Cardiac atrium fibroblast (primary cell): ENCODE results near the gene CTNNA1. TPM values are rescaled to one million over a fixed set of nuclear protein-coding genes. Genes with fewer than 3 reads are reported as not detected.

Experiments
- total RNA-seq: library from RNA; depleted of rRNA; stranded (reverse); fragments of >200 nt; gene quantifications from 2 replicates; pipeline ENCODE4 v1.2.3, GENCODE V29; 2015

Gene CTNNA1
- 242 and 296 TPM in 2 replicates for total RNA-seq

DNA sequence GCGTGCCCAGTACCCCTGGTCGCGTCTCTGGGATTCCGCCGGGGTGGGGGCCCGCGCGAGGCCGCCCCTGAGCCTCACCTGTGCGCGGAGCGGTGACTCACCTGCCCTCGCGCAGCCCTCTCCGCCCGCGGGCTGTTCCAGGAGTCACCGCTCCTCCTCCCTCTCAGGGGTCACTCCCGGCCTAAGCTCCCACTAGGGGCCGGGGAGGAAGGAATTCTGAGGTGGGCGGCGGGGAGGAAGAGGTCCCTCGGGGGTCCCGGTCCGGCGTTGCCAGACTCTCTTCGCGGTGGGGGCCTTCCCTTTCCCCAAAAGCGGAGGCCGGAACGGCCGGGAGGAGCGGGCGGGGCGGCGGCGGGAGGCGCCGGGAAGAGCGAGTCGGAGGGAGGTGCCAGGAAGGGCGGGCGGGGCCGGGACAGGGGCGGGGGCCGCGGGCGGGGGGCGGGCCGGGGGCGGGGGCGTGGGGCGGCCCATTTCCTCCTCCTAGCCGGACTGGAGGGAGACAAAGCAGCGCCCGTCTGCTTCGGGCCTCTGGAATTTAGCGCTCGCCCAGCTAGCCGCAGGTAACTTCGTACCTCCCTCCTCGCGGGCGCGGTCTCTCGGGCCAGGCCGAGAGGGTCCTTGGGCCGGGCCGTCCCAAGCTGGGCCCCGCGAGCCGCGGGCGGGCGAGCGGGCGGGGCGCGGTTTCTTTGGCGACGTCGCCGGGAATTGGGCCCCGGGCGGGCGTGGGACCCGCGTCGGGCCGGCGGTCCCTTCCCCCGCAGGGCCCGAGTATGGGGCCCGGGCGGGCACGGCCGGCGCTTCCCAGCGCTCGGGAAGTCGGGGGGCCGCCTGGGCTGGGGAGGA is at the start of gene CTNNA1:
CTNNA1 (plus strand) TSS at position 475 of the 843 bp plus-strand sequence. CDS start 28,500 bp downstream, outside the sequence.

DNA sequence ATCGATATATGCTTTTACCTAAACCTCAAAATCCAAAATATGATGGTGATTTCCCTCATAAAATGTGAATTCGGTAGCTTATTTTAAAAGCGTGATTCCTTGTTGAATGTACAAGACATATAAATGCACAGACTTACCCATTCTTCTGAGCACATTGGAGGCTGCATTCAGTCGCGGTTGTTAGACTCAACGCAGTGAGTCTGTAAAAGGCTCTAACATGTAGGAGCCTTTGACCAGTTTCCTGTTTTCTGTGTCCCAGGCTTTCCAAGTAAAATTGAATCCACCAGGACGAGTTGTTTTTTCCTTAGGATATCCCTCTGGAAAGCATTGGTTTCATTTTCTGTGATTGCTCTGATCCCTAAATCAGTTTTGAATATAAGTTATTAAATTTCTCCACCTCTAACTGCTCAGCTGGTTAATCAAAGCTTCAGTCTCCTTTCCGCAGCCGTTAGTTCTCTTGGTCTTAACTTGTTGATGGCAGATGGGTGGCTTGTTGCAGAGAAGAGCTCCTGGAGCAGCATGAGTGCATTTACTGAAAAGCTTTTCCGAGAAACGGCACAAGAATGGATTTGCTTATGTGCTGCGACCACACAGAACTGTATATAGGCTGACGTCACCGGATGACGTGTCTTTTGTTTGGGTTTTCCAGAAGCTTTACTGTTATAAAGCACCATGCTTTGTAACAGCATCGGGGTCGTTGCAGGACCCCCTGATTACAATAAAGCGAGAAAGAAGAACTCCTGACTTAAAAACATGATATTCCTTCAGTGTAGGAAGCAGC is 121.7 kb downstream of the CTNNA1 start, which contains the start of gene LRRTM2:
LRRTM2 (minus strand) TSS at position 565 of the 781 bp plus-strand sequence; CDS start at position 141, 424 bp downstream.

Other genes with a start within 250 kb of the CTNNA1 start
- gene ETF1, start 210.2 kb upstream of the CTNNA1 start, total RNA-seq: 80.5 and 86.5 TPM in 2 replicates
- 236 and 274 TPM in 2 replicates for gene HSPA9, start 178.0 kb upstream of the CTNNA1 start, total RNA-seq
- gene LRRTM2, start 121.9 kb downstream of the CTNNA1 start, total RNA-seq: not detected in 2 replicates